Pancreas (tissue), 10 donors: ENCODE results near the gene CDK5RAP3. TPM values are rescaled to one million over a fixed set of nuclear protein-coding genes. Genes with fewer than 3 reads are reported as not detected.

Experiments
- ATAC-seq, 4 donors: fragments of 200-7000 bp; cut with Tn5 transposase; one replicate each; pipeline versions ENCODE4 v1.8.0 to v1.9.1; 2020; ENCODE audit warnings: mild to moderate bottlenecking in 4 of 4, moderate library complexity in 4 of 4
- DNase-seq, 6 donors: peaks; one replicate each; pipeline ENCODE4 v3.0.0-alpha.2; 2020
- FAIRE-seq: peaks from 2 replicates; lab custom pipeline; 2012; peaks lifted over from hg19 to GRCh38; lab: Jason Lieb, UNC
- H3K27ac ChIP-seq, 4 donors: fragments of 200-600 bp; sonication (generic); 1 replicate in 3 of 4; 2 replicates in 1 of 4; pipeline versions ENCODE4 v1.5.0 to v1.8.0; 2020
- H3K27me3 ChIP-seq, 4 donors: fragments of 200-600 bp; one replicate each; pipeline ENCODE4 v1.8.0; 2021
- H3K36me3 ChIP-seq, 3 donors: fragments of 200-600 bp; sonication (generic) in 1 of 3; one replicate each; pipeline versions ENCODE4 v1.5.0 to v1.8.0; 2020 to 2021
- H3K4me1 ChIP-seq, 3 donors: fragments of 200-600 bp; one replicate each; pipeline ENCODE4 v1.8.0; 2021
- H3K4me3 ChIP-seq, 4 donors: fragments of 200-600 bp; sonication (generic) in 2 of 4; one replicate each; pipeline versions ENCODE4 v1.5.0 to v1.8.0; 2020 to 2021
- H3K9me3 ChIP-seq, 4 donors: fragments of 200-600 bp; one replicate each; pipeline ENCODE4 v1.8.0; 2021
- CTCF ChIP-seq, 4 donors: fragments of 200-600 bp; sonication (generic) in 3 of 4; IDR thresholded peaks; one replicate each; pipeline versions ENCODE4 v1.5.0 to v1.8.0; 2021; ENCODE audit warnings: antibody characterized with exemption in 4 of 4
- WGBS, 2 donors: extraction: QIAGEN DNeasy Blood & Tissue Kit; methylation state at CpG; one replicate each; pipeline ENCODE4 v1.1.7; 2013; 5-methylcytosine and 5-hydroxymethylcytosine counted together
- intact Hi-C, 3 donors: fragments of 100-400 bp; cut with DNase I; formaldehyde crosslinking; loops; one replicate each; pipeline versions ENCODE4 v1.11.1 to v1.14.2; 2022
- polyA plus RNA-seq, 2 donors: library from polyadenylated mRNA; stranded (reverse); fragments of 200-250 nt; gene quantifications; one replicate each; pipeline ENCODE4 v1.2.3, GENCODE V29; 2013
- total RNA-seq, 6 donors: library from RNA; stranded (reverse); fragmentation: NEBNext Ultra II Directional in 4 of 6; extraction: Animal tissue kit (Norgen Biotek cat#: 25700) in 4 of 6; gene quantifications; one replicate each; pipeline versions ENCODE4 v1.2.1 to v1.2.4, GENCODE V29; 2021 to 2023
- donor health status: healthy with polysubstance abuse.
- donor health status: DM: no; HTN: no; CAD: no; lungs with moderate emphysema.
- donor health status: DM: no; HTN: no; CAD: no.
- donor health status: control.
- donor health status: control.
- donor health status: Bipolar disorder and iron deficiency.
- donor health status: DM: yes; HTN: yes; CAD: no.
- donor health status: DM: no; HTN: no; CAD: no.
- donor health status: DM: no; HTN: no; CAD: no.
- donor health status: DM: yes; HTN: yes; CAD: no.

Gene CDK5RAP3
- total and polyA plus RNA-seq, 8 donors: 134 to 1,312 (median 185) TPM

- Histone ChIP-seq H3K27me3 (no peaks in the 10 kb centered on the region), H3K27ac (peak overlapping the region; percentile 61 to 97 (median 92)), H3K4me1 (peaks cover 30 to 46% (median 43%) of the 10 kb centered on the region in 3 donors), H3K4me3 (peak overlapping the region; percentile 60 to 65 (median 63)), H3K36me3 (peaks cover 0 to 12% (median 10%) of the 10 kb centered on the region in 3 donors), H3K9me3 (no peaks in the 10 kb centered on the region)
- FAIRE-seq (no peak), ATAC-seq (peak; percentile 17 to 45 (median 34)), DNase-seq (peak in 4 of 6 donors; percentile 60 to 65 (median 63))
- 6 to 14% methylated on average over 4 of the region's 4 CpGs for WGBS, 2 donors
- intact Hi-C loops: no loop called here
- TF ChIP-seq CTCF (IDR thresholded peaks at IDR 0.05): no peak
Measured at GRCh38 chr17:47956791-47957590, 13.9 kb upstream of the CDK5RAP3 start.

GRCh38 chr17:47957591-47958490 is 13.1 kb upstream of the CDK5RAP3 start, which contains the start of gene PRR15L:
Gene PRR15L (minus strand): TSS chr17:47957883. CDS start chr17:47953234, 4,649 bp downstream.
- H3K27ac ChIP-seq: peak within 1 kb of the TSS; percentile 61 to 97 (median 92)
- ATAC-seq (peak; percentile 75 to 89 (median 84)), FAIRE-seq (no peak), DNase-seq (peak; percentile 83 to 92 (median 90))
- no peaks in the 10 kb centered on the region for H3K27me3 ChIP-seq
- H3K36me3 ChIP-seq: peaks cover 0 to 4% (median 1%) of the 10 kb centered on the region in 3 donors
- TF ChIP-seq CTCF (IDR thresholded peaks at IDR 0.05): no peak
- peak within 1 kb of the TSS; percentile 60 to 65 (median 63) for H3K4me3 ChIP-seq
- peaks cover 27 to 39% (median 35%) of the 10 kb centered on the region in 3 donors for H3K4me1 ChIP-seq
- intact Hi-C loops: no loop called here
- H3K9me3 ChIP-seq: no peaks in the 10 kb centered on the region
- WGBS, 2 donors: 12% methylated on average over 16 of the region's 16 CpGs

- intact Hi-C loops: no loop called here
- FAIRE-seq (no peak), DNase-seq (peak; percentile 60 to 83 (median 68)), ATAC-seq (peak; percentile 13 to 54 (median 38))
- Histone ChIP-seq H3K9me3 (no peaks in the 10 kb centered on the region), H3K27ac (peak overlapping the region; percentile 39 to 73 (median 57)), H3K36me3 (no peaks in the 10 kb centered on the region), H3K27me3 (no peaks in the 10 kb centered on the region), H3K4me1 (peaks cover 20 to 28% (median 26%) of the 10 kb centered on the region in 3 donors), H3K4me3 (no peak overlapping the region)
- no peak for TF ChIP-seq CTCF (IDR thresholded peaks at IDR 0.05)
- WGBS, 2 donors: 23 to 28% methylated on average over 8 of the region's 8 CpGs
Measured at GRCh38 chr17:47959825-47960655, 10.9 kb upstream of the CDK5RAP3 start.

GRCh38 chr17:47961406-47961805 is 9.5 kb upstream of the CDK5RAP3 start:
- intact Hi-C loops: no loop called here
- ATAC-seq (no peak), FAIRE-seq (no peak), DNase-seq (no peak)
- H3K27ac ChIP-seq: no peak overlapping the region
- TF ChIP-seq CTCF (IDR thresholded peaks at IDR 0.05): no peak
- H3K27me3 ChIP-seq: no peaks in the 10 kb centered on the region
- no peak overlapping the region for H3K4me3 ChIP-seq
- H3K4me1 ChIP-seq: peaks cover 28 to 33% (median 30%) of the 10 kb centered on the region in 3 donors
- no peaks in the 10 kb centered on the region for H3K9me3 ChIP-seq
- WGBS, 2 donors: 91 to 96% methylated on average over 6 of the region's 6 CpGs
- no peaks in the 10 kb centered on the region for H3K36me3 ChIP-seq
